Muscle of arm (tissue), 12 donors: Measurements from ENCODE around the gene TADA3. TPM values are rescaled to one million over a fixed set of nuclear protein-coding genes. Genes with fewer than 3 reads are reported as not detected.

ENCODE experiments used
- DNase-seq: peaks from one replicate; pipeline ENCODE4 v3.0.0-alpha.2; 2013
- polyA plus RNA-seq, 12 donors: library from polyadenylated mRNA; unstranded; fragments of 120-200 nt; gene quantifications; one replicate each; pipeline ENCODE4 v1.2.1, GENCODE V29; 2013; ENCODE audit not compliant: insufficient read length in 12 of 12

The TADA3 gene
- polyA plus RNA-seq, 12 donors = 48.4 to 60.5 (median 54.2) TPM; not detected in 1

DNA sequence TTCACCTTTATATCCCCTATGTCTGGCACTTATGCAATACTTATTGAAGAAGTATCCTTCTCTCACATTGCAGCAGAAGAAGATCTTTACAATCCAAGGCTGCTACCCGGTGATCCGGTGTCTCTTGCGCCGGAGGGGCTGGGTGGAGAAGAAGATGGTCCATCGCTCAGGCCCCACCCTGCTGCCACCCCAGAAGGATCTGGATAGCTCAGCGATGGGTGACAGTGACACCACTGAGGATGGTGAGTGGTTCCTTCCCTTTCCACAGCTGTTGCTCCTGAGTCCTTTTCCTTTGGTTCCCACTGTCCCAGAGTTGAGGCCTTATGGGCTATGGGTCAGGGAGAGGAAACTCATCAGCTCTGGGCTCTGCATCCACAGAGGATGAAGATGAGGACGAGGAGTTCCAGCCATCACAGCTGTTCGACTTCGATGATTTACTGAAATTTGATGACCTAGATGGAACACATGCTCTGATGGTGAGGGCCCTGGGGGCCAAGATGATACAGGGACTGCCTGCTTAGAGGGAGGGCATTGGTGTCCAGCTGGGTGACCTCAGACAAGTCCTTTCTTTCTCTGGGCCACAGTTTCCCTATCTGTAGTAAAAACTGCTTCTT lies 20.7 kb upstream of the TADA3 start:
- DNase-seq = no peak

DNA sequence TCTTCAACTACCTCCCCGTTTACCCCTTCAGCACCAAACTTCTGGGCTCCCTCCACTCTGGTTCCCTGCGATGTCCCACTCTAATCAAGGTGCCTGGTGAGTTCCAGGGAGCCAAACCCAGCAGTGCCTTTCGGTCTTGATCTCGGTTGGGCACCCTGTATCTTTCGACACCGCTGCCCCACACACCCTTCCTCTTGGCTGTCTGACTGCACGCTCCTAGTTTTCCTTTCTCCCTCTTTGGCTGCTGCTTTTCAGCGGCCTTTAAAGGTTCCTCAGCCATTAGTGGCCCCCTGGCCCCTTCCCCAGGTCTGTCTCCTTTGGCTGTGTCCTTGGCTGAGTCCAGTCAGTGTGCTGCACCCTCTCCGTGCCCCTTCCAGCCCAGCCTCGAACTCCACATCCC lies 18.6 kb upstream of the TADA3 start:
- DNase-seq = no peak

DNA sequence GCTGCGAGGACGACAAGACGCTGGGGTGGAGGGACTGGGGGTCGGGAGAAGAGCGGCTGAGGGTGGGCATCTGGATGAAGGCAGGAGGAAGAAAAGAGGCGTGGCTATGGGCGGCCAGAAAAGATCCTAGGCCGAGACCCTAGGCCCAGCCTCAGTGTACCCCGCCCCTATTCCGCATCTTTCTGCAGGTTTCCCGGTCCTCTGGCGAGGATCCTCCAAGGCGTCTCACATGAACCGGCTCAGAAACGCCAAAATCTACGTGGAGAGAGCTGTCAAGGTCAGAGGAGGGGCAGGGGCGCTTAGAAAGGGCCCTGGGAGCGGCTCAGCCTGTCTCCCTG lies 18.1 kb upstream of the TADA3 start:
- DNase-seq = no peak

DNA sequence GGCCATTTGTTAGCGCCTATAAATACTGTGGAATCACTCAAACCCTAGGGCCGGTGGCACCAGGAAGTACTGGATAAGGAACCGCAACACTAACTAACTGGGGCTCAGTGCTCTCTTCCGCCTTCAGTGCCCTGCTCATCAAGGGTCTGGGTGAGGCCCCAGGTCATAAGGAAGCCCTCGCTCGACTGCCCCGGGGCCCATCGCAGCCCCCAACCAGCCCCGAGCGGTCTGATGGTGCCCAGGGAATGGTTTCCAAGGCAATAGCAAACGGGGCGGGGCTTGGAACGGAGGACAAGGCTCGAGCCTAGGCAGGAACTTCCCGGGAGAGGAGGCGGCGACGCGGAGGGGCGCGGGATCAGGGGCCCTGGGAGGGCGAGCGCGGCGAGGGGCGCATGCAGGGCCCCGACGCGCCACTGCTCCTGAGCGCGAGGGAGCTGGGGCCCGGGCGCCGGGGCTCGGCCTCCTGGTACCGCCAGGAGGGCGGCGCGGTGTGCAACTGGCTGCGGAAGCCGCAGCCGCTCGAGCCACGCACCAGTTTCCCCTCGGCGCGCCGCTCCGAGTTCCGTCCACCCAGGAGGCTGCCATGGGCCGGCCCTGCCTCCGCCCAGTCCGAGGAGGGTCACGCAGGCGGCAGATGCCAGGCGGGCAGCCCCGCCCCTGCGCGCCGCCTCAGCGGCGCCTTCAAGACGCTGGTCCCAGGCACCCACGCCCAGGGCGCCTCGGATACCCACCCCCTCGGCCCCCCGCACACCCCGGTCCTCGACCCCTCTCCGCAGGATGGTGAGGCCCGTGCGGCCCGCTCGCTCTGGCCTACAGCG lies 17.6 kb upstream of the TADA3 start, which contains the start of gene TTLL3:
TTLL3 (plus strand) TSS at position 648 of the 818 bp plus-strand sequence. CDS start 400 bp downstream, outside the sequence.
- peak; percentile 64 for DNase-seq

DNA sequence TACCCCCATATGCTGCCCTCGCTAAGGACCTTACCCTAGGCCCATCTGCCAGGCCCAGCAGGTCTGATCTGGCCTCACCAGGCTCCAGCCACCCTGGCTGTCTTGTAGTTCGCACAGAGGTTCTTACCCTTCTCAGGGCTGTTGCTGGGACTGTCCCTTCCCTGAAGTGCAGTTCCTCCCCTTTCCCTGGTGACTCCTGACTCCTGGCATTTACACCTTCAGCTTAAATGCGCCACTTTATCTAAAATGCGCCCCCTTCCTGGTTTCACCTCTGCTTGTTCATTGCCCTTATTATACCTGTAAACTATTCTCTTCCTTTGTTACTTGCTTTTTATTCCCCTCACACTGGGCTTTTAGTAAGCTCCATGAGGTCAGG lies 17.0 kb upstream of the TADA3 start:
- no peak for DNase-seq

DNA sequence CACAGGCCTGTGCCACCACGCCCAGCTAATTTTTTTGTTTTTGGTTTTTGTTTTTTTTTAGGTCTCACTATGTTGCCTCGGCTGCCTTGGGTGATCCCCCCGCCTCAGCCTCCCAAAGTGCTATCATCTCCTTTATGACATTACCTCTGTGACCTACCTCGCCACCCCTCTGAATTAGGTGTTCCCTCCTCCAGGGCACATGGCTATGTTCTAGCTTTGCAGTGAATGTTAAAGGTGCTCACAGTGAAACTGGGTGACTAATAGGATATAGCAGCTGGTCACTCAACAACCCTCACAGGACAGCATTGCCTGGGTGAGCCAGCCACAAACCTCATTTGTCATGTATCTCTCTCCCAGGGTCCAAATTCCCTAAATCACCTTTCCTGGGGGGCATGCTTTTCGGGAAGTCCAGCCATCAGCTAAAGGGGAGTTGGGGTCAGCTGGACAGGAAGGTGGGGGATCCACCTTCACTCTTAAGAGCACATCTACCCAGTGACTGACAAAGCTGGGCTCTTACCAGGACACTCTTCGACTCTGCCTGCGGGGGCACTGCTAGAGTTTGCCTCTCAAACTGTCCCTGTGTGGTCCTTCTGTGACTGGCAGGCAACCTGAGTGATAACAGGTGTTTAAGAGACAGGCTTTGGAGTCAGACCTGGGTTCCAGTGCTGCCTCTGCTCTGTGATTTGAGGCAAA lies 16.2 kb upstream of the TADA3 start:
- no peak for DNase-seq

DNA sequence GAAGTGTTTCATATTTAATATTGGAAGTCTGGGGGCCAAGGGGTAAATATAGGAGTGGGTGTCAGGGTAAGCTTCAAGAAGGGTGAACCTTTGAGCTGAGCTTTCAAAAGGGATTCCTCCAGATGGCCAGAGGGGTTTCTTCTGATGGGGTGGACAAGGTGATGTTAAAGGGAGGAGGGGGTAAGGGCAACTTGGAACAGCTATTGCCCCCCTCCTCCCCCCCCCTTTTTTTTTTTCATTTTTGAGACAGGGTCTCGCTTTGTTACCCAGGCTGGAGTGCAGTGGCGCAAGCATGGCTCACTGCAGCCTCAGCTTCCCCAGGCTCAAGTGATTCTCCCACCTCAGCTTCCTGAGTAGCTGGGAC lies 15.7 kb upstream of the TADA3 start:
- DNase-seq = no peak

DNA sequence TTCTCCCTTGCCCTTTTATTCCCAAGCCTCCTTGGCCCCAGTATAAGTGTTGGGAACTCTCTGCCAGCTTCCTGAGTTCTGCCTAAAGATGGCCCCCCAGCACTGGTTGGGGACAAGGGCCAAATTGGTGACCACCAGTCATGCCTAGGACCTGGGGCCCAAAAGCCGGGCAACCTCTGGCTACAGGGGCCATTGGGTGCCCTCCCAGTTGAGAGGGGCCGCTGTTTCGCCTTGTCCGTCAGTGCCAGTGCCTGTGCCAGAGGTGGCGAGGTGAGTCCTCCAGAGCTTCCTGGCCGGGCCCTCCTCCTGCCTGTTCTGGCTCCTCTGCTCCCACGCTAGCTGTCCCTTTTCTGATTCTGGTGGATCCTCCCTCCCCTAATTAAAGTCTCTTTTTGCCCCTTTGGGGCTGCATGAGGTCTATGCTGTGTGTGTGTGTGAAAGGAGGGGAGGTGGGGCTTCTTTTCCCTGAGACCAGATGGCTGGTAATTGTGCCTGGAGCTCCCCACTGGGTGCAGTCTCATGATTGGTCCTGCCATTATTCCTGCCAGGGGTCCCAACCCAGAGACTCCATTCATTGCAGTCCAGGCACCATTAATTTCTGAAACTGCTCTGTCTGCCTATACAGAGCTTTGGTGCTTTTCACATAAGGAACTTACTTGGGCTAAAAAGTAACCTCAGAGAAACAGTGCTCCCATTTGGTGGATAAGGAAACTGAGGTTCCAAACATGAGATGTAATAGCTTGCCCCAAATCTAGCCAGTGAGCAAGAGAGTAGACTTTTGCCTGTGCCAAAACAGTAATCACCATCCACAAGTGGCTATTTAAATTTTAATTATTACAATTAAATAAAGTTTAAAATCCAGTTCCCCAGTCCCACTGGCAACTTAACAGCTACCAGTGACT lies 14.7 kb upstream of the TADA3 start:
- DNase-seq = no peak

DNA sequence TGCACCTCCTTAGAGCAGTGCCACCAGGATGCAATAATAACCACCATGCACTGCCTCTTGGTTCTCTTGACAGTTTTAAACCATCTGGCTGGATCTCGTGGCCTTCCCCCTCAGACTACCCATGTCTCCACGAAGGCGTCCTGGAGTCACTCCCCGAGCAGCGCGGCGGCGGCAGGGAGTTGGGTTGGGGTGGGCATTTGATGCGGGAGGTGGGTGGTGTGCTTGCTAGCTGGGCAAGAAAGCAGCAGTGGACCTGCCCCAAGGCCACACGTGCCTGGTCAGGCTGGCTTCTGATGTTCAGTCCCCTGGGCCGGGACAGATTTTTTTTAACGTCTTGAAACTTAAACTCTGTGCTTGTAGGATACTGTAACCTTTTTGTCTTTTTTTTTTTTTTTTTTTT lies 13.9 kb upstream of the TADA3 start:
- DNase-seq = no peak

DNA sequence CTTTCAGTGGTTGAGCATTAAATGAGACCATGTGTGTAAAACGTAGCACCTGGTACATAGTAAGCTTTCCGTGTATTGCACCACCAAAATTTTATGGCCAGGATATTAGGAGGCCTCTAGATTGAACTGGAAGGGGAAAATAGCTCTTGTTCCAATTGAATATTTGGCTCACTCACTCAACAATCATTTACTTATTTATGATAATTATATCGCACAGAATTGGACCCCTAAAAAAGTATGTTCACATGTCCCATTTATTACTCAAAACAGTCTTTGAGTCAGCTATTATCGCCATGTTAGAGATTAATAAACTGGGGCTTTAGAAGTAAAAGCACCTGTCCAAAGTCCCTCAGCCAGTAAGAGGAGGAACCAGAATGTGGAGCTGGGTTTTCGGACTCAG lies 12.7 kb upstream of the TADA3 start:
- no peak for DNase-seq

DNA sequence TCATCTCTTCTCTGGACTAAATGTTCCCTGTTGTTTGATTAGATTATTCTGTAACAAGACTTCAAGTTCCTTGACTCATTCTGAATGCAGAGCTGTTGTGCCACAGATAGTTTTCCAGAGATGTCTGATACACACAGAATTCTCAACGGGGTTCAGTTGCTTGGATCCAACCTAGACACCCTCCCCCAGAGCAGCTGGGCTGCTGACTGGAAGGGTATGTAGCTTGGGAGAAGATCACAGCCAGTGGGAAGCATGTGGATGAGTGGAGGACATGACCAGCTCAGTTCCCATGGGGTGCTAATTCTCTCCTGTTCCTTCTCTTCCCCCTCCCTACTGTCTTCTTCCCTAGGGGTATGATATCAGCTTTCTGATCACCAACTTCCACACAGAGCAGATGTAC lies 11.2 kb upstream of the TADA3 start:
- DNase-seq = no peak

DNA sequence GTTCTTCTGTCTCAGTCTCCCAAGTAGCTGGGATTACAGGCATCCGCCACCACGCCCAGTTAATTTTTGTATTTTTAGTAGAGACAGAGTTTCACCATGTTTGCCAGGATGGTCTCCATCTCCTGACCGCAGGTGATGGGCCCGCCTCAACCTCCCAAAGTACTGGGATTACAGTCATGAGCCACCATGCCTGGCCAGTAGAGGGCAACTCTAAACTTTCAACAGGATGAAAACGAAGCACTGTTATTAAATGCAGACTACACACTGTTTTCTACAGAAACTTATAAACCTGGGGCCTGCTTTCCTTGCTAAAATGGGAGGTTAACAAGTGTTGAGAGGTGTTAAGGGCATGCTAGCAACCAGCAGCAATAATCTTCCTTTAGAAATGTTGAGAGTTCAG lies 8.3 kb upstream of the TADA3 start:
- no peak for DNase-seq

DNA sequence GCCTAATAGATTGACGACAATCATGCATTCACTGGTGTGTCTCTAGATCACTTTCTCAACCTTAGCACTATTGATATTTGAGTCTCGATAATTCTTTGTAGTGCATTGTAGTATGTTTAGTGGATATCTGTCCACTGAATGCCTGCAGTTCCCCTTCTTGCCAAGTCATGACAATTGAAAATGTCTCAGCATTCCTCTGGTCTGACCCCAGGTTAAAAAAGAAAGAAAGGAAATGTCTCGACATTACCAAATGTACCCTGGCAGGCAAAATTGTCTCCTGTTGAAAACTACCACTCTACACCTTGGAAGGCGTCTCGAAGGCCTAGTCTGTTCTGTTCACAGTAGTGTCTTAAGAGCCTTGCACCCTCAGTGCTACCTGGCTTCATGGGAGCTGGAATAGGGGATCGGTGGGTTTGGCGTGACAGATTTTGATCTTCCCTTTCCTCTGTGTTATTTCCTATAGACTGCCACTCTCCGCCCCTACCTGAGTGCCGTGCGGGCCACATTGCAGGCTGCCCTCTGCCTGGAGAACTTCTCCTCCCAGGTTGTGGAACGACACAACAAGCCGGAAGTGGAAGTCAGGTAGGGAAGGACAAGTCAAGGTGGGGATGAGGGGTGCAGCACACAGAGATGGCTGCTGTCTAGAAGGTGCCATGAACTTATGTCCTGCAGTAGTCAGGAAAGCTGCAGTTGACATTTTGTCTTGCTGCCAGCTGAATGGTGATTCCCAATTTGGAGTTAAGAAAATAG lies 5.1 kb upstream of the TADA3 start:
- no peak for DNase-seq

DNA sequence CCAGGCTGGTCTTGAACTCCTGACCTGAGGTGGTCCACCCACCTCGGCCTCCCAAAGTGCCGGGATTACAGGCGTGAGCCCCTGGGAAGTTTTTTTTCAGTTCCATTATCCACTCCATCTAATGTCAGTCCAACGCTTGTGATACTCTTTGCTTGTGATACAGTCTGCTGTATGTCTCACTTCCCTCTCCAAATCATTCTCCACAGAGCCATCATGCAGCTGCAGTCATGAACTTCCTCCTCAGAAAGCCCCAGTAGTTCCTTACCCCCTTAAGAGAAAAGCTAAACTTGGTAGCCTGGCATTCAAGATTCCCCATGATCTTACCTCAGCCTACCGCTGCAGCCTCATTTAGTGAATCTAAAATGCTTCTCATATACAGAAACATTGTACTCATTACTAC lies 2.9 kb upstream of the TADA3 start:
- no peak for DNase-seq

DNA sequence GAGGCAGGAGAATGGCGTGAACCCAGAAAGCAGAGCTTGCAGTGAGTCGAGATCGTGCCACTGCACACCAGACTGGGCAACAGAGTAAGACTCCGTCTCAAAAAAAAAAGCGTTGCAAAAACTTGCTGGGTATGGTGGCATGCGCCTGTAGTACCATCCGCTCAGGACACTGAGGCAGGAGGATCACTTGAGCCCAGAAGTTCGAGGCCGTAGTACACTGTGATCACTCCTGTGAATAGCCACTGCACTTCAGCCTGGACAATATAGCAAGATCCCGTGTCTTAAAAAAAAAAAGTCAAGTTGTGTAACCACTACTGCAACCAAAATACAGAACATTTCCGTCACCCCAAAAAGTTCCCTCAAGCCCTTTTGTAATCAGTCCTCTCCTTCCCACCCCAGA lies 2.1 kb upstream of the TADA3 start:
- DNase-seq = no peak

DNA sequence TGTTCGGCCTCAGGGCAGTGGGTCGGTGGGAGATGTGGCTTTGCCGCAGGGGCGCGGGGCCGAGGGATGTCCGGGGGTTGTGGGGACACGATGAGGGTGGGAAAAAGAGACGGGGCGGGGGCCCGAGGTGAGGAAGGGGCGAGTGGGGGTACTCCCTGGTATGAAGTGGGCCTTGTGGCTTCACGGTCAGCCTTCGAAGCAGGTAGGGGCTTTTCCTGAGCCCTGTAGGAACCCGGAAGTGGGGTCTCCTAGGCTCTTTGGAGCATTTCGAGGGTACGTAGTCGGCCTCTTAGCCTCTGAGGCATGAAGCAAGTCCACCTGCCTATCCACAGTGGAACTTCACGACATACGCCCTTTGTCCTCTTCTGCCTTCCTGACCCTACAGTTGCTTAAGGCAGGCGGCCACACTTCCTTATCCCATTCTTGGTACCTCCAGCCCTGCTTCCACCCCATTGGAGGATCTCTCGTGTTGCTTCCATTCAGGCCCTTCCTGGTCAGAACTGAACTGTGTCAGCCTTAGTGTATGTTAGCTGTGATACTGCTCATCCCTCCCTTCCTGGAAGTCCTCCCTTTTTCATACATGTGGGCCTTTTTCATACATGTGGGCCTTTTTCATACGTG lies 998 bp upstream of the TADA3 start:
- no peak for DNase-seq

DNA sequence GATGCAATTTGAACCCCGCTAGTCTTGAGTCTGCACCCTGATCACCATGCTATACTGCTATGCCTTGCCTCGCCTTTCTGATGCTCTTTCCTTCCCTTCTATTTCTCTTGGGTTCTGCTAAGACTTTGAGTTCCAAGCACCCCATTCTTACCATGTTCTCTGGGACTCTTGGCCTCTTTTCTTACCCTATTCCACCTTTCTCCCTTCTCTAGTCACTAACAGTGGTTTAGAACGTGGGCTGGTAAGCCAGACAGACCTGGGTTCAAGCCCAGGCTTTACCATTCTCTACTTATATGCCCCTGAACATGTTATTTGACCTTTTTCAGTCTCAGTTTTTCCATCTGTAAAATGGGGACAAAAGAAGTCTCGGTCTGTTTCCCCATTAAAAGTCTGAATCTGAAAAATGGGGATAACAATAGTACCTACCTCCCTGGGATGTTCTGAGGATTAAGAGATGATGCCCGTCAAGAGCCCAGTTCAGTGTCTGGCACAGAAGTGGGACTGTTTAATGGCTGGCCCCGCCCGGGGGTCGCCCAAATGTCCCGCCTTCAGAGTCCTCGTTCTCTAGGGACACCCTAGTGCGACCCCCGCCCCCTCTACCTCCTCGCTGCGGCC lies 376 bp downstream of the TADA3 start:
- no peak for DNase-seq

DNA sequence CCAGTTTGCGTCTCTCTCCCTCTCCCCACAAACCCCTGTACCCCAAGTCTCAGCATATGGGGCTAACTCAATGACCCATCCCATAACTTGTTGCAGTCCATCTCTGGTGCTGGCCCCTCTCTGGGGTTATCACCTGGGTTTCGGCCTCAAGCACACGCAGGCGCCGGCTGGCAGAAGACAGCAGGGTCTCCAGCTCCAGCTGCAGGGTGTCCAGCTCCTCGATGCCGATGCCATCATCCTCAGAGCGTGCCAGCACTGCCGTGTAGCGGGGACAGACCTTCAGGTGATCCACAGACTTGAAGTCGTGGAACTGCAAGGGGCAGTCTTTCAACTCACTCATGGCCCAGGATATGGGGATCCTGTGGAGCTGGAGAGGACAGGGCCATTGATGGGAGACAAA lies 1.1 kb downstream of the TADA3 start:
- DNase-seq = no peak

DNA sequence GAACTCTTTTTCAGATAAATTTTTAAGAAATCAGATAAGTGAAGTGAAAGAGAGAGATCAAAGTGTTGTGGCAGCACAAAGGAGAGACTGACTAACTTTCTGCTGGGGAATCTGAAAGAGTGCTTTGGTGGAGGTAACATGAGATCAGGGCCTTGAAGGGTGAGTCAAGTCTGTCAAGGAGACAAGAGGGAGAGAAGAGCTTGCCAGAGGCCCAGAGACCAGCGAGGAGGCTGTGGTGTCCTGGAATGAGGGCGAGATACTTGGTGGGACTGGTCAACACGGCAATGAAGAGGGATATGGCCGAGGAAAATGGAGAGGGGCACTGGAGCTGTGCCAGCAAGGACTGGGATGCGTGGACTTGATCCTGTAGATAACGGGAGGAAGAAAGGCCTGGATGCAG lies 4.6 kb downstream of the TADA3 start:
- no peak for DNase-seq
